ENCODE data around the gene CRELD1.

DNA sequence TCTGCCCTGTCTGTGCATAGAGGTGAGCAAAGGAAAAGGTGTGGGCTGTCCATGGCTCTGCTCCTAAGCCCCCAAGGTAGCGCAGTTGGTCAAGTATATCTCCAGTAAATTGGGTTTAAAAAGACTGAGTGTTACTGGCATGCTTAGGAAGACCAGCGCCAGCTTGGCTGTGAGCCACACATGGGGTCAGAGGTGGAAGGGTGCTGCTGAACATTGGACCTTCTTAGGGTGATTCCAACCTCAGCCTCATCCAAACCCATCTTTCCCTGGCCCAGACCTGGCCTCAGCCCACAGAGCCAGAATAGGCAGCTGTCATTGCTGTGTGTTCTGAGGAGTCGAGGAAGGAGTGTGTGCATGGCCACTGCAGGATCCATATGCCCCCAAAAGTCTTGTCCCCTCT lies 25.3 kb upstream of the CRELD1 start:
- TF ChIP-seq CTCF (IDR thresholded peaks at IDR 0.05): no peak
- no peak for TF ChIP-seq POLR2A (IDR thresholded peaks at IDR 0.05)

Measured in body of pancreas (tissue), 4 donors.